H1 (cell line): ENCODE data around the gene PEX1. TPM values are rescaled to one million over a fixed set of nuclear protein-coding genes. Genes with fewer than 3 reads are reported as not detected.

Experiments
- CTCF ChIA-PET: fragments of 300-600 bp; sonication (Branson Sonifier 250); formaldehyde crosslinking; loops from one replicate; lab custom pipeline; 2021; ENCODE audit not compliant: partially characterized antibody; lab: Charles Lee
- POLR2A ChIA-PET: fragments of 300-600 bp; sonication (Branson Sonifier 250); formaldehyde crosslinking; loops from one replicate; lab custom pipeline; 2021; ENCODE audit warnings: inconsistent platforms; ENCODE audit not compliant: partially characterized antibody; lab: Charles Lee
- DNase-seq, 2 experiments: peaks; one replicate each; pipeline versions ENCODE4 v3.0.0 to v3.0.0-alpha.2; 2010 to 2022; ENCODE audit warnings: low spot score in 2 of 2, low read depth in 1 of 2, mixed read lengths in 1 of 2
- FAIRE-seq: peaks from 2 replicates; lab custom pipeline; 2011; peaks lifted over from hg19 to GRCh38; lab: Jason Lieb, UNC
- H2AFZ ChIP-seq: 2 replicates; pipeline ENCODE4 v1.8.1; 2012; ENCODE audit warnings: low read length, inconsistent platforms
- H2AK5ac ChIP-seq: 2 replicates; pipeline ENCODE4 v1.6.1; 2013; ENCODE audit warnings: low read depth, low read length
- H2BK120ac ChIP-seq: replicated peaks from 2 replicates; pipeline ENCODE3; 2013; ENCODE audit warnings: low read depth, low read length, inconsistent platforms
- H2BK12ac ChIP-seq: 2 replicates; pipeline ENCODE4 v1.6.1; 2013; ENCODE audit warnings: low read depth, low read length
- H2BK15ac ChIP-seq: 2 replicates; pipeline ENCODE4 v1.6.1; 2013; ENCODE audit warnings: low read length
- H2BK20ac ChIP-seq: 2 replicates; pipeline ENCODE4 v1.6.1; 2013; ENCODE audit warnings: low read length
- H2BK5ac ChIP-seq: 2 replicates; pipeline ENCODE4 v1.6.1; 2013; ENCODE audit warnings: low read depth, low read length
- H3K14ac ChIP-seq: 2 replicates; pipeline ENCODE4 v1.6.1; 2013; ENCODE audit warnings: inconsistent platforms; ENCODE audit not compliant: insufficient read length
- H3K18ac ChIP-seq: 2 replicates; pipeline ENCODE4 v1.6.1; 2013; ENCODE audit warnings: low read length; ENCODE audit errors: extremely low read depth
- H3K23ac ChIP-seq: 2 replicates; pipeline ENCODE4 v1.6.1; 2013; ENCODE audit warnings: inconsistent platforms; ENCODE audit not compliant: insufficient read length
- H3K23me2 ChIP-seq: 2 replicates; pipeline ENCODE4 v1.6.1; 2013; ENCODE audit warnings: low read depth, low read length
- H3K27ac ChIP-seq: 2 replicates; pipeline ENCODE4 v1.6.1; 2011; ENCODE audit warnings: low read depth, low read length, inconsistent platforms
- H3K27me3 ChIP-seq, 4 experiments: replicated peaks in 1 of 4; 1 replicate in 1 of 4; 2 replicates in 3 of 4; pipeline versions ENCODE4 v1.6.1 to v1.8.1; 2011 to 2013; ENCODE audit warnings: low read length in 3 of 4, mild to moderate bottlenecking in 3 of 4, inconsistent platforms in 2 of 4, mixed read lengths in 2 of 4, moderate library complexity in 1 of 4; ENCODE audit not compliant: control insufficient read depth in 3 of 4, insufficient read depth in 3 of 4; ENCODE audit errors: extremely low read depth in 1 of 4
- H3K36me3 ChIP-seq, 4 experiments: 2 replicates each; pipeline versions ENCODE4 v1.6.1 to v1.8.1; 2011 to 2013; ENCODE audit warnings: mild to moderate bottlenecking in 4 of 4, low read length in 3 of 4, moderate library complexity in 2 of 4, control low read depth in 1 of 4, inconsistent platforms in 1 of 4; ENCODE audit not compliant: insufficient read depth in 4 of 4, control insufficient read depth in 2 of 4
- H3K4ac ChIP-seq: replicated peaks from 2 replicates; pipeline ENCODE3; 2013; ENCODE audit warnings: low read length, low read depth, mixed read lengths, inconsistent platforms; ENCODE audit not compliant: insufficient read length
- H3K4me1 ChIP-seq, 4 experiments: replicated peaks in 1 of 4; 1 replicate in 1 of 4; 2 replicates in 3 of 4; pipeline versions ENCODE4 v1.6.1 to v1.8.1; 2011 to 2013; ENCODE audit warnings: low read length in 3 of 4, inconsistent platforms in 2 of 4, mixed read lengths in 1 of 4; ENCODE audit not compliant: insufficient read depth in 4 of 4, control insufficient read depth in 3 of 4
- H3K4me2 ChIP-seq, 2 experiments: 2 replicates each; pipeline versions ENCODE4 v1.6.1 to v1.8.1; 2011 to 2013; ENCODE audit warnings: low read depth in 2 of 2, low read length in 2 of 2, control low read depth in 1 of 2, inconsistent platforms in 1 of 2, mild to moderate bottlenecking in 1 of 2; ENCODE audit not compliant: insufficient read depth in 1 of 2
- H3K4me3 ChIP-seq, 4 experiments: fragments of 200-600, 300-600 bp in 1 of 4; sonication (generic), shearing (Covaris generic), sonication (Bioruptor Twin) in 1 of 4; 2 replicates each; pipeline versions ENCODE4 v1.5.1 to v1.8.1; 2011 to 2016; ENCODE audit warnings: low read length in 4 of 4, low read depth in 3 of 4, control low read depth in 2 of 4, inconsistent platforms in 2 of 4, mild to moderate bottlenecking in 2 of 4, mixed read lengths in 1 of 4, moderate library complexity in 1 of 4; ENCODE audit not compliant: insufficient read depth in 2 of 4; ENCODE audit errors: extremely low read depth in 1 of 4
- H3K56ac ChIP-seq: replicated peaks from 2 replicates; pipeline ENCODE3; 2013; ENCODE audit warnings: low read depth, mild to moderate bottlenecking, mixed read lengths, low read length, inconsistent platforms; ENCODE audit not compliant: insufficient read length
- H3K79me1 ChIP-seq: 2 replicates; pipeline ENCODE4 v1.6.1; 2013; ENCODE audit warnings: low read depth, low read length, control low read depth
- H3K79me2 ChIP-seq, 2 experiments: 2 replicates each; pipeline versions ENCODE4 v1.6.1 to v1.8.1; 2012 to 2013; ENCODE audit warnings: low read length in 2 of 2, mild to moderate bottlenecking in 2 of 2, inconsistent platforms in 1 of 2; ENCODE audit not compliant: insufficient read depth in 2 of 2, control insufficient read depth in 1 of 2
- H3K9ac ChIP-seq, 4 experiments: replicated peaks in 1 of 4; 1 replicate in 1 of 4; 2 replicates in 3 of 4; pipeline versions ENCODE4 v1.6.1 to v1.8.1; 2011 to 2013; ENCODE audit warnings: low read depth in 3 of 4, low read length in 3 of 4, control low read depth in 2 of 4, mild to moderate bottlenecking in 2 of 4, moderate library complexity in 2 of 4, inconsistent platforms in 1 of 4; ENCODE audit errors: extremely low read depth in 1 of 4
- H3K9me3 ChIP-seq, 2 experiments: 2 replicates each; pipeline versions ENCODE4 v1.6.1 to v1.8.1; 2012 to 2013; ENCODE audit warnings: mild to moderate bottlenecking in 2 of 2, moderate library complexity in 2 of 2, control low read depth in 1 of 2, inconsistent platforms in 1 of 2, low read depth in 1 of 2, low read length in 1 of 2, mixed read lengths in 1 of 2; ENCODE audit not compliant: insufficient read depth in 2 of 2
- H4K20me1 ChIP-seq, 2 experiments: replicated peaks in 1 of 2; 2 replicates each; pipeline versions ENCODE3 to v1.8.1; 2011 to 2013; ENCODE audit warnings: inconsistent platforms in 2 of 2, low read length in 2 of 2, mild to moderate bottlenecking in 1 of 2; ENCODE audit not compliant: insufficient read depth in 2 of 2, control insufficient read depth in 1 of 2
- H4K5ac ChIP-seq: 2 replicates; pipeline ENCODE4 v1.6.1; 2013; ENCODE audit warnings: low read length, low read depth, mixed read lengths, inconsistent platforms; ENCODE audit not compliant: insufficient read length
- H4K8ac ChIP-seq: 2 replicates; pipeline ENCODE4 v1.8.0; 2013; ENCODE audit warnings: mild to moderate bottlenecking, moderate library complexity, low read length, inconsistent platforms; ENCODE audit not compliant: insufficient read depth; ENCODE audit errors: extremely low read depth
- H4K91ac ChIP-seq: replicated peaks from 2 replicates; pipeline ENCODE3; 2013; ENCODE audit warnings: low read length, mixed read lengths, inconsistent platforms; ENCODE audit not compliant: insufficient read length
- KDM1A ChIP-seq: fragments of 200-600, 300-600 bp; sonication (generic); IDR thresholded peaks from 2 replicates; pipeline ENCODE4 v1.7.1; 2016; ENCODE audit warnings: mild to moderate bottlenecking, low read length, borderline replicate concordance
- POLR2A ChIP-seq, 2 experiments: IDR thresholded peaks; 1 replicate in 1 of 2; 2 replicates in 1 of 2; pipeline ENCODE4 v1.6.1; 2011; ENCODE audit warnings: low read depth in 2 of 2, low read length in 2 of 2, mild to moderate bottlenecking in 2 of 2; ENCODE audit errors: control extremely low read depth in 1 of 2
- POLR2AphosphoS5 ChIP-seq: IDR thresholded peaks from 2 replicates; pipeline ENCODE4 v1.6.1; 2011; ENCODE audit warnings: low read depth, low read length
- TBP ChIP-seq: IDR thresholded peaks from 2 replicates; pipeline ENCODE4 v1.6.1; 2011; ENCODE audit warnings: low read depth, low read length, improper control_type of control experiment
- WGBS, 2 experiments: shearing (Covaris generic) in 1 of 2; methylation state at CpG; one replicate each; pipeline versions ENCODE4 v1.1.6 to v1.1.7; 2013 to 2015; ENCODE audit warnings: low lambda C conversion rate in 2 of 2, mixed read lengths in 2 of 2, inconsistent platforms in 1 of 2, low coverage in 1 of 2, missing lambda C conversion rate in 1 of 2; ENCODE audit not compliant: insufficient replicate concordance in 2 of 2, insufficient coverage in 1 of 2, insufficient read length in 1 of 2; ENCODE audit errors: extremely low coverage in 1 of 2, missing lambda C conversion rate in 1 of 2; 5-methylcytosine and 5-hydroxymethylcytosine counted together
- polyA plus RNA-seq, 7 experiments: library from polyadenylated mRNA; depleted of rRNA in 3 of 7; stranded (reverse) in 5 of 7; unstranded in 2 of 7; fragments of >200 nt in 5 of 7; fragments of 200-250 nt in 2 of 7; gene quantifications; 1 replicate in 5 of 7; 2 replicates in 1 of 7; 4 replicates in 1 of 7; pipeline versions ENCODE4 v1.2.1 to v1.2.3, GENCODE V29; 2011 to 2013; ENCODE audit warnings: missing spikeins in 2 of 7, mixed read lengths in 2 of 7
- total RNA-seq: library from RNA; stranded (reverse); fragmentation: NEBNext Ultra II Directional; extraction: Animal tissue kit (Norgen Biotek cat#: 25700); gene quantifications from 2 replicates; pipeline ENCODE4 v1.2.1, GENCODE V29; 2021

PEX1 gene
- total and polyA plus RNA-seq, 2 of the 8 experiments (the other 6 are each of a cell fraction or from before 2014, with no cell fraction given), result 16.4 to 23.9 TPM

GRCh38 chr7:92557808-92558362, 29.6 kb upstream of the PEX1 start:
- Histone ChIP-seq H2BK15ac (no peak overlapping the region), H3K23me2 (no peaks in the 10 kb centered on the region), H3K23ac (no peak overlapping the region), H2BK20ac (no peak overlapping the region), H3K27ac (no peak overlapping the region), H3K4me1 (no peaks in the 10 kb centered on the region), H4K5ac (no peak overlapping the region), H2BK12ac (no peak overlapping the region), H4K8ac (no peak overlapping the region), H3K18ac (no peak overlapping the region), H3K27me3 (no peaks in the 10 kb centered on the region), H3K79me1 (no peaks in the 10 kb centered on the region), H2BK5ac (no peak overlapping the region), H3K79me2 (no peaks in the 10 kb centered on the region), H3K4me2 (no peak overlapping the region), H3K9ac (no peak overlapping the region), H4K91ac (no peak overlapping the region), H3K4ac (no peak overlapping the region), H2AK5ac (no peak overlapping the region), H3K36me3 (peaks cover 0 to 24% (median 5%) of the 10 kb centered on the region in 4 experiments; a peak in 4 of 8 replicates), H3K9me3 (no peaks in the 10 kb centered on the region), H2BK120ac (no peak overlapping the region), H4K20me1 (no peaks in the 10 kb centered on the region), H3K56ac (no peak overlapping the region), H2AFZ (no peak overlapping the region), H3K14ac (no peak overlapping the region)
- ChIA-PET CTCF (interaction anchor here (0.6 to 1.5 kb wide), 2 partner anchors 323 to 991 kb away, joined by 3 read pairs; no protein-coding TSS in a partner anchor), POLR2A (interaction anchor here (0.7 to 2.4 kb wide), 9 partner anchors 8 to 111 kb away, joined by 3 to 8 read pairs (median 4); partner anchors contain the start of genes GATAD1, PEX1 and RBM48)
- DNase-seq (no peak), FAIRE-seq (no peak)
- 88% methylated on average over 7 of the region's 7 CpGs; no CpG with 5 or more reads in 1 of the 2 experiments for WGBS, 2 experiments
- TF ChIP-seq POLR2A (IDR thresholded peaks at IDR 0.05; ENCODE audit: control extremely low read depth in 1 of 2, low read depth in 2 of 2, low read length in 2 of 2), result peak in 1 of 2 experiments; percentile 47; a peak in 2 of 3 replicates
- TF ChIP-seq POLR2AphosphoS5, result peak; percentile 24; the same call in 1 of the 2 replicates
- no peak for TF ChIP-seq TBP
- no peak for TF ChIP-seq KDM1A
- TF ChIP-seq, all 59 proteins: peak for 2
- H3K4me3 ChIP-seq, result no peak overlapping the region
